SK-N-SH treated with all-trans-retinoic acid at 6 μM for 48 hours (cell line): ENCODE results near the gene FGGY.

Experiments used
- CSDC2 ChIP-seq: fragments of 250-450 bp; sonication (Bioruptor Pico); IDR thresholded peaks from 2 replicates; pipeline ENCODE4 v1.5.0; 2020; ENCODE audit warnings: mild to moderate bottlenecking, moderate library complexity
- ISL1 ChIP-seq: fragments of 250-450 bp; sonication (Bioruptor Pico); IDR thresholded peaks from 2 replicates; pipeline ENCODE4 v2.1.2; 2022; ENCODE audit warnings: mild to moderate bottlenecking, moderate library complexity
- OSR1 ChIP-seq: fragments of 250-450 bp; sonication (Bioruptor Pico); IDR thresholded peaks from 2 replicates; pipeline ENCODE4 v1.8.0; 2022; ENCODE audit warnings: moderate library complexity, mild to moderate bottlenecking, inconsistent platforms
- PPARA ChIP-seq: fragments of 250-450 bp; sonication (Bioruptor Pico); IDR thresholded peaks from 2 replicates; pipeline ENCODE4 v1.5.0; 2020; ENCODE audit warnings: mild to moderate bottlenecking, borderline replicate concordance
- RARB ChIP-seq: fragments of 250-450 bp; sonication (Bioruptor Pico); IDR thresholded peaks from 2 replicates; pipeline ENCODE4 v1.8.0; 2021; ENCODE audit warnings: mild to moderate bottlenecking, moderate library complexity
- TCF4 ChIP-seq: fragments of 250-450 bp; sonication (Bioruptor Pico); IDR thresholded peaks from 2 replicates; pipeline ENCODE4 v1.8.0; 2021; ENCODE audit warnings: mild to moderate bottlenecking, moderate library complexity, borderline replicate concordance
- ZC3H10 ChIP-seq: fragments of 250-450 bp; sonication (Bioruptor Pico); IDR thresholded peaks from 2 replicates; pipeline ENCODE4 v1.5.1; 2021; ENCODE audit warnings: mild to moderate bottlenecking, moderate library complexity
- ZNF565 ChIP-seq: fragments of 450-650 bp; formaldehyde crosslinking; conservative IDR thresholded peaks from 2 replicates; pipeline ENCODE4 v1.5.0; 2020; ENCODE audit warnings: low read depth, mild to moderate bottlenecking, moderate library complexity
- TF ChIP-seq, protein P1 (sequence below): fragments of 250-450 bp; sonication (Bioruptor Pico); IDR thresholded peaks from 2 replicates; pipeline ENCODE4 v1.8.0; 2020; ENCODE audit warnings: mild to moderate bottlenecking, moderate library complexity, borderline replicate concordance

GRCh38 chr1:59248758-59249157 lies 48.1 kb upstream of the FGGY start:
- TF ChIP-seq, protein P1, sequence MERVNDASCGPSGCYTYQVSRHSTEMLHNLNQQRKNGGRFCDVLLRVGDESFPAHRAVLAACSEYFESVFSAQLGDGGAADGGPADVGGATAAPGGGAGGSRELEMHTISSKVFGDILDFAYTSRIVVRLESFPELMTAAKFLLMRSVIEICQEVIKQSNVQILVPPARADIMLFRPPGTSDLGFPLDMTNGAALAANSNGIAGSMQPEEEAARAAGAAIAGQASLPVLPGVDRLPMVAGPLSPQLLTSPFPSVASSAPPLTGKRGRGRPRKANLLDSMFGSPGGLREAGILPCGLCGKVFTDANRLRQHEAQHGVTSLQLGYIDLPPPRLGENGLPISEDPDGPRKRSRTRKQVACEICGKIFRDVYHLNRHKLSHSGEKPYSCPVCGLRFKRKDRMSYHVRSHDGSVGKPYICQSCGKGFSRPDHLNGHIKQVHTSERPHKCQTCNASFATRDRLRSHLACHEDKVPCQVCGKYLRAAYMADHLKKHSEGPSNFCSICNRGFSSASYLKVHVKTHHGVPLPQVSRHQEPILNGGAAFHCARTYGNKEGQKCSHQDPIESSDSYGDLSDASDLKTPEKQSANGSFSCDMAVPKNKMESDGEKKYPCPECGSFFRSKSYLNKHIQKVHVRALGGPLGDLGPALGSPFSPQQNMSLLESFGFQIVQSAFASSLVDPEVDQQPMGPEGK (CRISPR knock-in tag), result no peak
- TF ChIP-seq PPARA (CRISPR knock-in tag), result no peak
- TF ChIP-seq CSDC2 (CRISPR knock-in tag), result no peak
- TF ChIP-seq RARB (CRISPR knock-in tag), result no peak
- TF ChIP-seq ZNF565 (CRISPR knock-in tag), result no peak
- TF ChIP-seq ZC3H10, result no peak
- no peak for TF ChIP-seq ISL1
- no peak for TF ChIP-seq TCF4 (CRISPR knock-in tag)
- TF ChIP-seq OSR1 (CRISPR knock-in tag), result no peak
